Measurements from ENCODE around the gene PFDN5. TPM values are rescaled to one million over a fixed set of nuclear protein-coding genes. Genes with fewer than 3 reads are reported as not detected.
A peak's percentile ranks its signal among the peaks of the same experiment; 100 is the strongest.

The PFDN5 gene
- total RNA-seq, 1 donor, result 323 TPM

- TF ChIP-seq, protein P1, sequence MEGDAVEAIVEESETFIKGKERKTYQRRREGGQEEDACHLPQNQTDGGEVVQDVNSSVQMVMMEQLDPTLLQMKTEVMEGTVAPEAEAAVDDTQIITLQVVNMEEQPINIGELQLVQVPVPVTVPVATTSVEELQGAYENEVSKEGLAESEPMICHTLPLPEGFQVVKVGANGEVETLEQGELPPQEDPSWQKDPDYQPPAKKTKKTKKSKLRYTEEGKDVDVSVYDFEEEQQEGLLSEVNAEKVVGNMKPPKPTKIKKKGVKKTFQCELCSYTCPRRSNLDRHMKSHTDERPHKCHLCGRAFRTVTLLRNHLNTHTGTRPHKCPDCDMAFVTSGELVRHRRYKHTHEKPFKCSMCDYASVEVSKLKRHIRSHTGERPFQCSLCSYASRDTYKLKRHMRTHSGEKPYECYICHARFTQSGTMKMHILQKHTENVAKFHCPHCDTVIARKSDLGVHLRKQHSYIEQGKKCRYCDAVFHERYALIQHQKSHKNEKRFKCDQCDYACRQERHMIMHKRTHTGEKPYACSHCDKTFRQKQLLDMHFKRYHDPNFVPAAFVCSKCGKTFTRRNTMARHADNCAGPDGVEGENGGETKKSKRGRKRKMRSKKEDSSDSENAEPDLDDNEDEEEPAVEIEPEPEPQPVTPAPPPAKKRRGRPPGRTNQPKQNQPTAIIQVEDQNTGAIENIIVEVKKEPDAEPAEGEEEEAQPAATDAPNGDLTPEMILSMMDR (IDR thresholded peaks at IDR 0.05; ENCODE audit: extremely low read depth, low read depth, low read length), result no peak
- no peak for DNase-seq (ENCODE audit: insufficient read length, low spot score, missing footprints)
- no peaks in the 10 kb centered on the region for H3K27me3 ChIP-seq (ENCODE audit: insufficient read depth, low read length)
- peaks cover 33% of the 10 kb centered on the region for H3K79me2 ChIP-seq (ENCODE audit: insufficient read depth, low read length)
- peaks cover 11% of the 10 kb centered on the region for H3K36me3 ChIP-seq (ENCODE audit: insufficient read depth, low read length)
- H3K4me1 ChIP-seq (ENCODE audit: insufficient read depth, low read length), result peaks cover 16% of the 10 kb centered on the region
- H3K4me3 ChIP-seq (ENCODE audit: insufficient read depth, low read length), result peak overlapping the region; percentile 93
- H3K9me3 ChIP-seq (ENCODE audit: low read depth, low read length), result no peaks in the 10 kb centered on the region
- H4K20me1 ChIP-seq (ENCODE audit: insufficient read depth, low read length), result peaks cover 5% of the 10 kb centered on the region
- no peak overlapping the region for H2AFZ ChIP-seq (ENCODE audit: low read length)
- no peak overlapping the region for H3K27ac ChIP-seq (ENCODE audit: low read depth, low read length)
- H3K4me2 ChIP-seq (ENCODE audit: insufficient read depth, low read length), result peak overlapping the region; percentile 95
These were observed 42.0 kb upstream of the PFDN5 start for GRCh38 chr12:53253298-53253697.

DNA sequence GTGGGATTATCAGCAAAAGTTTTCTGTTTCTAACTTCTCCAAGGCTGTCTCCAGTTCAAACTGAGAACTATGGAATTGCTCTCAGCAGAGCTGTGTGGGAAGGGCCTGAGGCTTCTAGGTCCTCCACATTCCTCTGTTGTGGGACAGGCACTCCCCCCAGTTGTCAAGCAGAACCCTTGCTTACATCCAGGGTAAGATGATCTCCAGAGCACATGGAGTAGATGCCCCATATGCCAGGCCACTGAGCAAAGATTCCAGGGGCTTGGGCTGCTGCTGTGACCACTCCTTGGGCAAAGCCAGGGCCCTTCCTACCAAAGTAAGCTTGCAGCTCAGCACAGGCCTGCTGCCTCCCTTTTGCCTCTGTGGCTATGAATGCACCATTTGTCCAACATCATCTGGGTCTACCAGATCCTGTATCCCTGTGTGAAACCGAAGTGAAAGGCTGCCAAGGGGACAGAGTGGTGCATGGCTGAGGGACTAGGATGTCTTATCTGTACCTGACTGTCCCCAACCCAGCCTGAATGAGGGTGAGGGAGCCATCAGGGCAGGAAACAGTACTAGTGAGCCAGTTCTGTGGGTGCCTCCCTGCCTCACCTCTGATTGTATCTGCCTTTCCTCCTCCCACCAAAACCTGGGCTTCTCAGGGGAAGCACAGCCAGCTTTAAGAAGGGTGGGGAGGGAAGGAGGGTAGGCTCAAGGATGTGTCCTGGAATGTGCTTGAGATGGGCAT is 40.4 kb upstream of the PFDN5 start:
- Histone ChIP-seq H3K9me3 (ENCODE audit: low read depth, low read length) (no peaks in the 10 kb centered on the region), H4K20me1 (ENCODE audit: insufficient read depth, low read length) (peaks cover 5% of the 10 kb centered on the region), H3K79me2 (ENCODE audit: insufficient read depth, low read length) (peaks cover 33% of the 10 kb centered on the region)

GRCh38 chr12:53255996-53256395 is 39.3 kb upstream of the PFDN5 start:
- no peak overlapping the region for H2AFZ ChIP-seq (ENCODE audit: low read length)
- peaks cover 15% of the 10 kb centered on the region for H3K4me1 ChIP-seq (ENCODE audit: insufficient read depth, low read length)
- H3K4me3 ChIP-seq (ENCODE audit: insufficient read depth, low read length), result no peak overlapping the region
- peaks cover 11% of the 10 kb centered on the region for H3K36me3 ChIP-seq (ENCODE audit: insufficient read depth, low read length)
- H3K9me3 ChIP-seq (ENCODE audit: low read depth, low read length), result no peaks in the 10 kb centered on the region
- no peaks in the 10 kb centered on the region for H3K27me3 ChIP-seq (ENCODE audit: insufficient read depth, low read length)
- no peak overlapping the region for H3K27ac ChIP-seq (ENCODE audit: low read depth, low read length)
- peaks cover 33% of the 10 kb centered on the region for H3K79me2 ChIP-seq (ENCODE audit: insufficient read depth, low read length)
- DNase-seq (ENCODE audit: insufficient read length, low spot score, missing footprints), result no peak
- peaks cover 5% of the 10 kb centered on the region for H4K20me1 ChIP-seq (ENCODE audit: insufficient read depth, low read length)
- H3K4me2 ChIP-seq (ENCODE audit: insufficient read depth, low read length), result no peak overlapping the region
- TF ChIP-seq, protein P1 (IDR thresholded peaks at IDR 0.05; ENCODE audit: extremely low read depth, low read depth, low read length), result no peak

More for the DNA sequence above, 40.4 kb upstream of the PFDN5 start:
- Histone ChIP-seq H3K36me3 (ENCODE audit: insufficient read depth, low read length) (peaks cover 11% of the 10 kb centered on the region), H3K27me3 (ENCODE audit: insufficient read depth, low read length) (no peaks in the 10 kb centered on the region), H3K4me1 (ENCODE audit: insufficient read depth, low read length) (peaks cover 16% of the 10 kb centered on the region), H3K27ac (ENCODE audit: low read depth, low read length) (no peak overlapping the region), H2AFZ (ENCODE audit: low read length) (no peak overlapping the region), H3K4me2 (ENCODE audit: insufficient read depth, low read length) (no peak overlapping the region), H3K4me3 (ENCODE audit: insufficient read depth, low read length) (no peak overlapping the region)
- peak; percentile 26 for DNase-seq (ENCODE audit: insufficient read length, low spot score, missing footprints)
- TF ChIP-seq, protein P1 (IDR thresholded peaks at IDR 0.05; ENCODE audit: extremely low read depth, low read depth, low read length), result no peak
